Mucosa of stomach (tissue), 1 donor: Measurements from ENCODE around the gene PPP2R5A.
"Not testable (repeated sequence)": the region's sequence is repeated elsewhere in the genome, so short reads cannot be mapped to it uniquely, and the experiment has no call there.

ENCODE experiments used
- H3K27me3 ChIP-seq: one replicate; pipeline ENCODE4 v1.7.0; 2013; ENCODE audit warnings: mild to moderate bottlenecking, low read length; ENCODE audit not compliant: control insufficient read depth, insufficient read depth
- H3K36me3 ChIP-seq: one replicate; pipeline ENCODE4 v1.7.0; 2013; ENCODE audit warnings: low read length; ENCODE audit not compliant: control insufficient read depth, insufficient read depth
- H3K4me1 ChIP-seq: one replicate; pipeline ENCODE4 v1.7.0; 2013; ENCODE audit warnings: mild to moderate bottlenecking, low read length; ENCODE audit not compliant: control insufficient read depth, insufficient read depth
- H3K4me3 ChIP-seq: one replicate; pipeline ENCODE4 v1.7.0; 2013; ENCODE audit warnings: low read length
- H3K9ac ChIP-seq: one replicate; pipeline ENCODE4 v1.7.0; 2013; ENCODE audit warnings: mild to moderate bottlenecking, low read length, moderate library complexity
- H3K9me3 ChIP-seq: one replicate; pipeline ENCODE4 v1.7.0; 2013; ENCODE audit warnings: mild to moderate bottlenecking, low read length, moderate library complexity; ENCODE audit not compliant: control insufficient read depth
- donor health status: Pancreatic carcinoma.

Gene PPP2R5A

DNA sequence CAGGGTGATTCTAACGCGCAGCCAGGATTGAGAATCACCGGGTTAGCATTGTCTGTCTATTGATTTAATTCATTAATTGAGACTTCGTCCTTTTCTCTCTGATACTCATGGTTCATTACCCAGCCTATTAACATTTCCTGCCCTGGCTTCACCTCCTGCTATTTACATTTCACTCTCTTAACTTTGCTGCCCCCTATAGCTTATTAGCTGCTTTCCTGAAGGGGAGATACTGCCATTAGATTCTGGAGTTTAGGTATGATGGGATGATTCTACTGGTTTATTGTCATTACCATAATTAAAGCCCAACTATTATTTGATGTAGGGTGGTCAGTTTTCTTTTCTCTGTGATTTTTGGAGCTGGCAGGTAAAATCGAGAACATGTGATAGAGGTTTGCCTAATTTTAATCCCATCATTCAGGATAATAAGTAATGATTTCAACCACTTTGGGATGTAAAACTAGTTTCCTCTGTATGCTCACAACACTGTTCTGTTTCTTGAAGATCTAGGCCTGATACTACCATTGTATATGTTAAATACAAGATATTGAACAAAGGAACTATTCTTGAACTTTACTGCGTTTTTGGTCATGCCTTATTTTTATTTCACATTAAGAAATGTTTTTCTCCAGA, 6.4 kb downstream of the PPP2R5A start:
- Histone ChIP-seq H3K4me3 (no peak overlapping the region), H3K9ac (no peak overlapping the region), H3K4me1 (peaks cover 11% of the 10 kb centered on the region)

DNA sequence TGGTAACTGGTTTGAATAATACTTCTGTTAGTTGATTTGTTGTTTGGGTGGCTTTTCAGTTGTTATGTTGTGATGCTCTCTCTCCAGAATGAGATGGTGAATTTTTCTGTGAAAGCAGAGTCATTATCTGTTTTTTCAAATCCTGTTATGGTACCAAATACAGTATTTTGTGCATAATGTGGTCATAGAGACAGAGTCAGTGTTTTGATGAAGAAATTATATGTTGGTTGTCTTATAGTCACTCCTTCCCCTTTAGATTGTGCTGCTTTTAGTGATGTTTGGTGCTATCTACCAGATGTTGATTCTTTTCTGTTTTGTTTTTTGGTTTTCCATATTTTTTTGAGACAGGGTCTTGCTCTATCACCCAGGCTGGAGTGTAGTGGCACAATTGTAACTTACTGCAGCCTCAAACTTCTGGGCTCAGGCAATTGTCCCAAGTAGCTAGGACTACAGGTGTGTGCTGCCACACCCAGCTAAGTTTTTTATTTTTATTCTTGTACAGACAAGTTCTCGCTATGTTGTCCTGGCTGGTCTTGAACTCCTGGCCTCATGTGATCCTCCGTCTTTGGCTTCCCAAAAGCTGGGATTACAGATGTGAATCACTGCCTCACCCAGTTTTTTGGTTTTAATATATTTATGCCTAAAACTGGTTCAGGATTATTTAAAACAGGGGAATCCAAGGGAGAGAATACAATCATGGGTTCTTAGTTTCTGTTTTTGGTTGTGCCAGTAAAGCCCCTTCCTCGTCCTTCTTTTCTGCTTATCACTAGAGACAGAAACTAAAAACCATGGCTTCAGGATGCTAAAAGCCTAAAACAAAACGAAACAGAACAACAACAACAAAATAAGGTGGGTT, 7.3 kb downstream of the PPP2R5A start:
- Histone ChIP-seq H3K27me3 (no peaks in the 10 kb centered on the region), H3K4me3 (no peak overlapping the region), H3K4me1 (peaks cover 11% of the 10 kb centered on the region), H3K9me3 (no peaks in the 10 kb centered on the region), H3K36me3 (no peaks in the 10 kb centered on the region), H3K9ac (no peak overlapping the region)

More for the DNA sequence above, 6.4 kb downstream of the PPP2R5A start:
- Histone ChIP-seq H3K27me3 (no peaks in the 10 kb centered on the region), H3K36me3 (no peaks in the 10 kb centered on the region), H3K9me3 (no peaks in the 10 kb centered on the region)

DNA sequence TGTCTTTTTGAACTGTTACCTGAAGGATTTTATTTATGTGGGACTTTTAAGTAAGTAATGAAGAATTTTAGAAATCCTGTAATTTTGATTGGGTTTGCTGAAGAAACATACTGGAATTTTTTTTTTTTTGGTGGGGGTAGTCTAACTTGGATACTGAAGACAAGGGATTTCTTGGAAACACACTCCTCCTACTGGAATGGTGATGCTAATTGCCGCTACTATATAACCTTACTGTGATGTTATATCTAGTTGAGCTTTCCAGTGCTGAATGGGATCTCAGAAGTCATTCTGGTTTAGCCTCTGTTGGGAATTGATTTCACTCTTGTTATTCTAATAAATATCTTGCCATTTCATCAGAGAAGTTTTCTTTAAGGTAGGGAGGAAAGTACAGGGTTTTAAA, 8.4 kb downstream of the PPP2R5A start:
- H3K27me3 ChIP-seq = no peaks in the 10 kb centered on the region
- no peaks in the 10 kb centered on the region for H3K9me3 ChIP-seq
- no peaks in the 10 kb centered on the region for H3K36me3 ChIP-seq
- H3K9ac ChIP-seq = no peak overlapping the region
- peaks cover 11% of the 10 kb centered on the region for H3K4me1 ChIP-seq
- H3K4me3 ChIP-seq = no peak overlapping the region

DNA sequence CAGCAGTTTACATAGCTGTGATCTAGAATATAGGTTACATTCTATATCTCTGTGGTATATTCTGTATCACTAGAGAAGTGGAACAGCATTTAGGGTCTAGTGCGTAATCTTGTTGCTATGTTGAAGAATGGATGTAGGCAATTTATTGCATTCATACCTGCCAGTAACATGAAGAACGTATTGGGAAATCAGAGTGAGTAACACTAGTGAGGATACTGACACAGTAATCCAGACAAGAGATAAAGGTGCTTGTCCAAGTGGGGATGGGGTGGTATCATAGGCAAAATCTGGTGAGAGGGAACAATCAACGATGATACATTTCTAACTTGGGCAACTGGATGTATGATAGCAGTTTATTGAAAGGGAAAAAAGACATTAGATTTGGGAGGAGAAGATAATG, 9.8 kb downstream of the PPP2R5A start:
- H3K4me1 ChIP-seq = peaks cover 8% of the 10 kb centered on the region

DNA sequence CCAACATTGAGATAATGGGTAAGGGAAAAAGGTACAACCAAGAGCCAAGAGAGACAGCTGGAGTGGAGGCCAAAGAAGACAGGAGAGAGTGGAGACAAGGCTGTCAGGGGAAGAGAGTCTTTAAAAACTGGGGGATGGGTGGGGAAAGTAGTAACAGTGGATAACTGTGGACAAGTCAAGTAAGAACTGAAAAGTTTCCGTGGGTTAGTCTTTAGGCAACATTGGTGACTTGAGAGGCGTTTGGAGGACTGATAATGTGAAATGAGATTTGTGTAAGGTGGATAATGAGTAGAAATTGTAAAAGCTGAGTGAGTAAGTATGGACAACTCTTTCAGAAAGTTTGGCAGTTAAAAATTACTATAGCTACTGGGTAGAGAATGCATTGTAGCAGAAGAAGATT, 10.4 kb downstream of the PPP2R5A start:
- H3K4me1 ChIP-seq = peaks cover 5% of the 10 kb centered on the region
- H3K4me3 ChIP-seq = no peak overlapping the region
- no peaks in the 10 kb centered on the region for H3K27me3 ChIP-seq
- H3K9ac ChIP-seq = no peak overlapping the region
- H3K36me3 ChIP-seq = no peaks in the 10 kb centered on the region
- no peaks in the 10 kb centered on the region for H3K9me3 ChIP-seq

More for the DNA sequence above, 9.8 kb downstream of the PPP2R5A start:
- H3K36me3 ChIP-seq = no peaks in the 10 kb centered on the region
- H3K4me3 ChIP-seq = no peak overlapping the region
- no peak overlapping the region for H3K9ac ChIP-seq
- H3K27me3 ChIP-seq = no peaks in the 10 kb centered on the region
- no peaks in the 10 kb centered on the region for H3K9me3 ChIP-seq

DNA sequence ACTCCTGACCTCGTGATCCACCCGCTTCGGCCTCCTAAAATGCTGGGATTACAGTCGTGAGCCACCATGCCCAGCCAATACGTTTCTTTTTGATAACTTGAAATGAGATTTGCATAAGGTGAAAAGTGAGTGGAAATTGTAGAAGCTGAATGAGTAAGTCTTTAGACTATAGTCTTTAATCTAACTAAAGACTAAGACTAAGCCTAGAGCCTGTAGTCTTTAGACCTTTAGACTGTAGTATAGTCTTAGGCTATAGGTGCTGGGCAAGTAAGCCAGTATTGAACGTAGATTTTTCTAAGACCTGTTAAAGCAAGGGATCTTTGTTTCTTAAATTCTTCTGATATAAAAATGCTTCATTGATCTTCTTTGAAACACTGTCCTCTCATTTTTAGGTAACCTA, 12.1 kb downstream of the PPP2R5A start:
- Histone ChIP-seq H3K36me3 (no peaks in the 10 kb centered on the region), H3K4me1 (no peaks in the 10 kb centered on the region), H3K9me3 (no peaks in the 10 kb centered on the region), H3K4me3 (no peak overlapping the region), H3K9ac (no peak overlapping the region), H3K27me3 (no peaks in the 10 kb centered on the region)

DNA sequence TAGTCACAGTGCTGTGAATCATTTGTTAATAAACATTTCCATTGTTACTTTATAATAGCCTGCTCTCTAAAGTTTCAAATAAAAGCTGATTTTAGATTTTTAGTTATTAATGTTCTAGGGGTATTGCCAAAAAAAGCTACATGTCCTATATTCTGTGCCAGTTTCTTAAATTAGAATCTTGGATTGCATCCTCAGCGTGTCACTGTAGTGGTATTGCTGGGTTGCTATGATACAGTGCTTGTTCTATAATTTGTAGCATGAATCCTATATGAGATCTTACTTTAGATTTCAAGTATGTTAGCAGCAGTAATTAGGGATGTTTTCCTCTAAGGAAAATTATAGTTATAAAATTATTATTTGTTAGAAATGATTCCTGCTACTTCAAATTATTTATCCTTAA, 16.4 kb downstream of the PPP2R5A start:
- H3K4me1 ChIP-seq = peaks cover 3% of the 10 kb centered on the region
- no peaks in the 10 kb centered on the region for H3K36me3 ChIP-seq
- H3K27me3 ChIP-seq = no peaks in the 10 kb centered on the region
- H3K9ac ChIP-seq = no peak overlapping the region
- H3K9me3 ChIP-seq = no peaks in the 10 kb centered on the region
- H3K4me3 ChIP-seq = no peak overlapping the region

DNA sequence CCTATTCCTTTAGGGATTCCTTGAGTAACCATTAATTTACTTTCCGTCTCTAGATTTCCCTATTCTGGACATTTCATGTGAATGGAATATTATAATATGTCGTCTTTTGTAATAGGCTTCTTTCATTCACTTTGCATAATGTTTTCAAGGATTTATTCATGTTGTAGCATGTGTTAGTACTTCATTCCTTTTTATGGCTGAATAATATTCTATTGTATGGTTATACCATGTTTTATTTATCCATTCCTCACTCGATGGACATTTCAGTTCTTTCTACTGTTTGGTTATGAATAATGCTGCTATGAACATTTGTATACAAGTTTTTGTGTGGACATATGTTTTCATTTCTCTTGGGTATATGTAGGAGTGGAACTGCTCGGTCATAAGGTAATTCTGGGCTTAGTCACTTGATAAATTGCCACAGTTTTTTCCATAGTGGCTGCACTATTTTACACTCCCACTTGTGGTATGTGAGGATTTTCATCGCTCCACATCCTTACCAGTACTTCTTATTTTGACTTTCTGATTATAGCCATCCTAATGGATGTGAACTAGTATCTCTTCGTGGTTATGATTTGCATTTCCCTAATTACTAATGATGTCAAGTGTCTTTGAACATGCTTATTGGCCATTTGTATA, 17.7 kb downstream of the PPP2R5A start:
- no peaks in the 10 kb centered on the region for H3K9me3 ChIP-seq
- no peak overlapping the region for H3K9ac ChIP-seq
- no peaks in the 10 kb centered on the region for H3K36me3 ChIP-seq
- no peaks in the 10 kb centered on the region for H3K27me3 ChIP-seq
- peaks cover 3% of the 10 kb centered on the region for H3K4me1 ChIP-seq
- H3K4me3 ChIP-seq = no peak overlapping the region

DNA sequence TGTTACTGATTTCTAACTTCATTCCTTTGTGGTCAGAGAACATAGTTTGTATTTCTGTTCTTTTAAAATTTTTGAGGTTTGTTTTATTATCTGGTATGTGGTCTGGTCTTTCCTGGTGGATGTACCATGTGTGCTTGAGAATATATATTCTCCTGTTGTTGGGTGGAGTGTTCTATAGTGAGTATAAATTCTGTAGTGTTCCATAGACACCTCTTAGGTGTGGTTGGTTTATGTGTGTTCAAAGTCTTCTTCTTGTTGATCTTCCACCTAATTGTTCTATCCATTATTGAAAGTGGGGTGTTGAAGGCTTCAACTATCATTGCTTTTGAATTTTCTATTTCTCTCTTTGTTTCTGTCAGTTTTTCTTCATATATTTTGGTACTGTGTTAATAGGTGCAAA, 20.1 kb downstream of the PPP2R5A start:
- Histone ChIP-seq H3K36me3 (no peaks in the 10 kb centered on the region), H3K4me1 (peaks cover 3% of the 10 kb centered on the region), H3K27me3 (no peaks in the 10 kb centered on the region), H3K4me3 (no peak overlapping the region), H3K9ac (no peak overlapping the region), H3K9me3 (no peaks in the 10 kb centered on the region)

DNA sequence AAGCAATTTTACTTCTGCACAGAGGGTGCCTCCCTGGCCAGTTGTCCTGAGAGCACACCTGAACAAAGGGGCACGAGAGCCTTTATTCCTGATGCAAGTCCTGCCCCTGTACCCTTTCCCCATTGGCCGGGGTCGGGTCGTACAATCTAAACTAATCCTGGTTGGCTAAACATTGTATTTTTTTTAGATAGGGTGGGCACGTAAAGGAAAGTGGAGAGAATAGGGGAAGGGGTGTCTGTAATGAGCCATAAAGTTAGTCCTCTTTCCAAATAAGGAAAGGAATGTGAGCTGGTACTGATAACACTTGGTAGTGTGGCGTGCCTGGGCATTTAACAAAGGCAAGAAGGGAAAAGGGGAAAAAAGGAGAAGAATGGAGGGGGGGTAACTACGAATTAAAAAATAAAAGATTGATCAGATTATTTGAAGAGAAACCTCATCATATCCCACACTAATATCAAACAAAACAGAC, 20.8 kb downstream of the PPP2R5A start:
- not testable (repeated sequence) for H3K36me3 ChIP-seq, H3K4me3 ChIP-seq, H3K9ac ChIP-seq, H3K27me3 ChIP-seq, H3K9me3 ChIP-seq, H3K4me1 ChIP-seq

DNA sequence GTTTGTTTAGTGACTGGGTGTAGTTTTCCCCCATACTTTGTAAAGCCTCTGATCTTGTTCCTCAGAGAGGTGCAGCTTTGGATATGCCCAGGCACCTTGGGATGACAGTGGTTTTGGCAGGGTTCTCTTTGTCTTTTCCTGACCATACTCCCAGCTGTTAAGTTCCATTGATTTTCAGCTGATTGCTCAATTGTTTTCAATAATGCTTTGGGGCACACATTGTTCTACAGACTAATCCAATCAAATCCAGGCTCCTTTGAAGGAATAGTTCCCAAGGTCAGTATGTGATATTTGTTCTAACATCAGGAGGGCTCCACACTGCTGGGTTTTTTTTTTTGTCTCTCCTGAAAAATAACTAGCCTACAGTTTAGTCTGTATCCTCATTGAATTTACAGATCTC, 24.8 kb downstream of the PPP2R5A start:
- Histone ChIP-seq H3K9ac (no peak overlapping the region), H3K9me3 (no peaks in the 10 kb centered on the region)

DNA sequence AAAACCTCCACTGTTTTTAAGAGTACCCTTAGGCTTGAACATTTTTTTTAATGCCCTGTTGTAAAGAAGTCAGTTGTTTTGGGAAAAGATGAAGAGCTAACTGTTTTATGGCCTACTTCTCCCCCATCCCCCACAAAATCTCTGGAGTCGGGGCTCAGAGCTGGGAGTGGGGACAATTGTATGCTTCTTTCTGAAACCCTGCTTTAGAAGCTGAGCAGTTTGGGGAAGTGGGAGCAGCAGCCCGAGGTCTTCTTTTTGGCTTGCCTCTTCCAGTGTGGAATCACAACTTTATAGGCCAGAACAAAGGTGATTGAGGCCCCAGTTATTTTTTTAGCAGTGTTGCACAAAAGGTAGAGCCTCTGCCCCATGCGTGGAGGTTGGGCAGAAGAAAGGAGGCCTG, 25.2 kb downstream of the PPP2R5A start:
- H3K9me3 ChIP-seq = no peaks in the 10 kb centered on the region
- no peak overlapping the region for H3K4me3 ChIP-seq
- no peaks in the 10 kb centered on the region for H3K36me3 ChIP-seq
- H3K27me3 ChIP-seq = no peaks in the 10 kb centered on the region
- no peak overlapping the region for H3K9ac ChIP-seq
- peaks cover 3% of the 10 kb centered on the region for H3K4me1 ChIP-seq

More for the DNA sequence above, 24.8 kb downstream of the PPP2R5A start:
- no peak overlapping the region for H3K4me3 ChIP-seq
- H3K36me3 ChIP-seq = no peaks in the 10 kb centered on the region
- H3K27me3 ChIP-seq = no peaks in the 10 kb centered on the region
- peaks cover 3% of the 10 kb centered on the region for H3K4me1 ChIP-seq
